Cerebellar nuclear complex (tissue), 1 donor: ENCODE results near the gene APCS.
A peak's percentile ranks its signal among the peaks of the same experiment; 100 is the strongest.

ENCODE experiments used
- DNase-seq, 2 experiments: peaks; one replicate each; lab custom pipeline; 2025; lab: John Stamatoyannopoulos, UW

APCS gene, protein sequence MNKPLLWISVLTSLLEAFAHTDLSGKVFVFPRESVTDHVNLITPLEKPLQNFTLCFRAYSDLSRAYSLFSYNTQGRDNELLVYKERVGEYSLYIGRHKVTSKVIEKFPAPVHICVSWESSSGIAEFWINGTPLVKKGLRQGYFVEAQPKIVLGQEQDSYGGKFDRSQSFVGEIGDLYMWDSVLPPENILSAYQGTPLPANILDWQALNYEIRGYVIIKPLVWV

DNA sequence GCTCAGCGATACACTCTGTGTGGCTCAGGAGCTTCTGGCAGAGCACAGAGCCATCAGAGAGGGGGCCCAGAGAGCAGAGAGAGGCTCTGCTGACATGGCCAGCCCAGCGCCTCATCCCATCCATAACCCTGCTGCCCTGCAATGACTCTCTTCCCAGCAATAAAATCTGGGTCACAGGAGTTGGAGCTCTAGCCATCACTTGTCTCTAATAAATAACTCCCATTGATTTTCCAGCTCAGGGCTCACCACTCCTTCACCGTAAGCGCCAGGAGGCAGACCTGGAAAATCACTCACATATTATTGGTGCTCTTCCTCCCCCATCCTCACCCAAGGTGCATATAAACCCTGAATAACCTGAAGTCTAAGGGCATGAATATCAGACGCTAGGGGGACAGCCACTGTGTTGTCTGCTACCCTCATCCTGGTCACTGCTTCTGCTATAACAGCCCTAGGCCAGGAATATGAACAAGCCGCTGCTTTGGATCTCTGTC is at the start of gene APCS:
Gene APCS, plus strand, starts transcription at position 366 of the 491 bp plus-strand sequence. Its CDS starts 96 bp downstream, at position 462.
- no peak for DNase-seq

- no peak for DNase-seq
Measured at GRCh38 chr1:159548126-159548525, 39.5 kb upstream of the APCS start.

DNA sequence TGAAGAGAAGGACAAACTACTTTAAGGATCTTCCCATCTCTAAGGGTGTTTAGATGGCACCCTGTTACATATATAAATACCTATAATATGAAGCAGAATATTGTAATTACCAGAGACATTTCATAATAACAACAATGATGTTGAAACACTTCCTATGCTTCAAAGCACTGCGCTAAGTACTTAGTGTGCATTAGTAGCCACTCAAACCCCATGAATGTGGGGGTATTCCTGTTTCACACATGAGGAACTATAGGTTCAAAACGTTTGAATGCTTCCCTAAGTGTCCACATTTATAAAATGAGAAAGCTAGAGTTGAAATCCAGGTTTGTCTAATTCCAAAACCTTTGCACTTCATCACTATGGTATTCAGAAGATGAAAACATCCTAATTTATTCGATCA is 33.4 kb upstream of the APCS start:
- DNase-seq = no peak

DNA sequence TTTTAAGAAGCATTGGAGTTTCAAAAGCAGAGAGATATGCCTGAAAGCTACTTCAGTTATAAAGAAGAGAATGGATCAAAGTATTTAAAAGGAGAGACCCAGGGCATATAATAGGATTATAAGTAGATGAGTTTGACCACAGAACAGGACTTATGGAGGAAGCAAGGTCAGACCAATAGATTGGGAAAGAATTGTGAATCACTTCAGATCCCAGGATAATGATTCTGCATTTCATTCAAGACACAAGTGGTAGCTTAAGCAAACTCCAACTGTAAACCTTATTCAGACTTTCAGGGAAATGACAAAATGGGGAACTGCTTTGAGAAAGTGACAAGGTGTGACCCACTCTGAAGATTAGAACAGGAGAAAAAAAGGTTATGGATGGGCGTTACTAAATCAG is 32.9 kb upstream of the APCS start:
- no peak for DNase-seq

- DNase-seq = no peak
Measured at GRCh38 chr1:159556931-159557369, 30.7 kb upstream of the APCS start.

DNA sequence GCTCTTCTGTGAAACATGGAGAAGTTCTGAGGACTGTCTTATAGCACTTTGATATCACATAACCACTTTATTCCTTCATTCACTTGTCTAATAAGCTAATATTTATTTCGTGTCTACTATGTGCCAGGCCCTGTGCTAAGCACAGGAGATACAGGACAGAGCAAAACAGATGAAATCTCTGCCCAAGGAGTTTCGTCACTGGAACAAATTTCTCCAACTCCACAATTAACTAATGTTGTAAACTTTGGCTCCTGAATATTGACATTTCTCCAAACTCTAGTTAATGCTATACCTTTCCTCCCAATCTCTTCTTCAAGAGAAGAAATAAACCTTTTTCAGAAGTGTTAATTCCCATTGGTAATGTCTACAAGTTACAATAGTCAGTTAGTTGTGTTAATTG is 27.0 kb upstream of the APCS start:
- no peak for DNase-seq

GRCh38 chr1:159561497-159561896 is 26.1 kb upstream of the APCS start:
- no peak for DNase-seq

- no peak for DNase-seq
Measured at GRCh38 chr1:159562680-159563079, 24.9 kb upstream of the APCS start.

DNA sequence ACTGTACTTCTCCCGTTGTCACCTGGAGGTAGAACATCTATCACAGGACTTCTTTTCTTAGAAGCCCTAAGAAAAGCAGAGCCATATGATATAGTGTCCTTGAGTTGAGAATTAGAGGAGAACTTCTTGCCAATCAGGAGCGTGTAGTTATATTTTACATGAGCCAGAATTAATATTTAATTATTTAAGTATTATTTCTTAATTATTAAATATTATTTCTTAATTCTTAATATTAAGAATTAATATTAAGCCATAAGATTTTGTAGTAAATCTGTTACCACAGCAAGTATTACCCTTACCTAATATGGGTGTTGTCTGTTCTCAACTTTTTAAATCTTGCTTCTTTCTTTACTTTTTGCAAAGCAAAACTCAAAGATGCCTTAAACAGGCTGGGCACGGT is 10.2 kb upstream of the APCS start:
- no peak for DNase-seq

DNA sequence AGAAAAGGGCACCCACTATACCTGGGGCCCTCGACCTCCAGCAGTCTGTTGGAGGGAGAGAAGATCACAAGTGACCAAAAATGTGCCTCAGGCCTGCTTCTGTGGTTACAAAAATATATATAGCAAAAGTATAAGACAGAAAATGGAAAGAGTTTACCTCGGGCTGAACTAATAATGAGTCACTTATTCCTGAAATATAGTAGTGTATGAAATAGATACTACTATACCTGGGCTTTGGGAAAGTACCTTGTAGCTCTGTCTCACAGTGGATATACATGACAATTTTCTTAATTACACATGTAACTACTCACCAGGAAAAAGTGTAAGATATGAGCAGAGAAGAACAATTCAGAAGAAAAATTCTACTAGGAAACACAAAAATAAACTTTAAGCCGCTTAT is 7.3 kb upstream of the APCS start:
- DNase-seq = no peak

- no peak for DNase-seq
Measured at GRCh38 chr1:159581422-159581821, 6.2 kb upstream of the APCS start.

GRCh38 chr1:159584536-159584935 is 3.1 kb upstream of the APCS start:
- DNase-seq = no peak

DNA sequence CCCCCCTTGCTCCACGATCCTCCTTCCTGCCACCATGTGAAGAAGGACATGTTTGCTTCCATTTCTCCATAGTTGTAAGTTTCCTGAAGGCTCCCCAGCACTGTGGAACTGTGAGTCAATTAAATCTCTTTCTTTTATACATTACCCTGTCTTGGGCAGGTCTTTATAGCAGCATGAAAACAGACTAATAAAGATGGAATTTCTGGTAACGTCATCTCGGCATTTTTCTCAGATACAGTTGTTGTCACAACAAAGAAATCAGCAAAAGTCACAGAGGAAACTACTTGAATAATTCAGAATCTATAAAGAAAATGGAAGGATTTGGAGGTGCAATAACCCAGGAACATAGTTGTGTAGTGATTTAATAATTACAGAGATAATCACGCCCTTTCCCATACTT is 4.4 kb downstream of the APCS start:
- no peak for DNase-seq

GRCh38 chr1:159594625-159595405 is 7.2 kb downstream of the APCS start:
- no peak for DNase-seq

GRCh38 chr1:159598196-159598595 is 10.6 kb downstream of the APCS start:
- no peak for DNase-seq

DNA sequence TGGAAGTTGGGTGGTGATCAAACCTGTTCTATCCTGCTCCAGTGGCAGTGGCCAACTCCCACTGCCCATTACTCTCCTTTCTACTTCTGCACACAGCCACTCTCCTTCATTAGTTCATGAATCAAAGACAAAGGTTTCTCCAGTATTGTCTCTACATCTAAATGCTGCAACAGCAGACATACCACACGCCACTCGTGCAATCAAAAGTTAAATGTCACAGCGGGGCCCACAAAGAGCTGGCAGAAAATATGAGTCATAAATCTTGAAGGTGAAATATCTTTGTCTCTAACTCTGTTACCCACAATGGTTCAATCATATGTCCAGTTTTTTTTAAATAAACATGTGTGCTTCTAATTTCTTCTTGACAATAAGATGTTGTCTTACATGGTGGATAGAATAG is 13.3 kb downstream of the APCS start:
- no peak for DNase-seq

DNA sequence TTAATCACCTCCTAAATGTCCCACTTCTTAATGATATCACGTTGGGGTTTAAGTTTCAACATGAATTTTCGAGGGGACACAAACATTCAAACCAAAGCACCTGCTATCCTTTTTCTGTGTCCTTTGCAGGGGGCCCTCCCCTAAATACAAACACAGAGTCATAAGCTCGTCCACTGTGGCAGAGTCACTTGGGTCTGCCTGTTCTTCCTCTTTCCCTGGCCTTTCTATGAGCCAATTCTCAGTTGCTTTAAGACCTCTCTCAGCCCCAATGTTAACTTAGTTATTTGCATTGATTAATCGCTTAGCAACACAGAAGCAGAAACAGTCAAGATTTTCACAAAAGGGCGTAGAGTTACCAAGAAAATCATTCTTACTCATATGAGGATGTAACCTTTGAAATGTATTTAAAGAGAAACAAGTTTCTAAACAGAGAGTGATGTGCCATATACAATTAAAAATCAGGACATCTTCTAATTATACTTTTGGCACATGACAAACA is 14.9 kb downstream of the APCS start:
- DNase-seq = no peak

DNA sequence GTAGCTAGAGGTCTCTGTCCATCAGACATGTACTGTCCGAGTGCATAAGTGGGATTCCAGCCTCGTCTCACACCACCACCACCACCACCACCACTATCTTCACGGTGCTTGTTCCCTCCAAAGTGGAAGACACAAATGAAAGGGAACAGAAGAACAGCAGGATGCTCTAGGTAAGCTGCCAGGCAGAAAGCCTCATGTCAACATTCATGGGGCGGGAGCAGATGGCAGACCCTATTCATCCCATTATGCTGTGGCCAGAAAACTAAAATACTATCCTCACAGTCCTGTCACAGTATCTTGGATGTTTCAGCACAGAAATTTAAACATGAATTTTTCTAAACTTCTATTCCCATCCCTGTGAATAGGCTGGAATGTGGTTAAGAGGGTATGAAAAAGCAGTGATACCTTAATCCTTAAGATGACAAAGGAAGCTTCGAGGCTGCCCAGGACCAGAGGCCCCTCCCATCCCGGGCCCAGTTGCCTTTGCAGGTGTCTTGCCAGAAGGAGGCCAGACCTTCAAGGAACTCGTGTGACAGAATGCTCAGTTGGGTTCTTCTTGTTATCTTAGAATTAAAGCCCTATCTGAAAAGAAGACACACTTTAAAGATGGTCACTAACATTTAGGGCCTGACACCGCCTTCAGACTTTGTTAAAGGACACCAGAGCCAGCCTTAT is 24.7 kb downstream of the APCS start:
- peak in 1 of 2 experiments; percentile 0 for DNase-seq

DNA sequence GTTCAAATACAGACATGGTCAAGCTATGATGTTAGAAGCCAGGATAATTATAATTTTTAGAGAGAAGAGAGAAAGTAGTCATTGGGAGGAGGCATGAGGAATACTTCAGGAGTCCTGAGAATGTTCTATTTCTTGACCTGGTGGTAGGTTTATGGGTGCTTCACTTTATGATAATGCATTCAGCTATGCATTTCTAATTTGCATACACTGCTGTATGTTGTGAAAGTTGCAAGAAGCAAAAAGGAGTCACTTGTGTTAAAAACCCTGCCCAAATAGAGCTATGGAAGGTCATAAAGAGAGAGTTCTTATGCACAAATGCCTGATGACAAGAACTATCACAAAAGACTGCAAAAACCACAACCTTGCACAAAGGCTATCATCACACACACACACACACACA is 45.3 kb downstream of the APCS start:
- DNase-seq = no peak
